Measurements from ENCODE around the gene ROR2.

DNA sequence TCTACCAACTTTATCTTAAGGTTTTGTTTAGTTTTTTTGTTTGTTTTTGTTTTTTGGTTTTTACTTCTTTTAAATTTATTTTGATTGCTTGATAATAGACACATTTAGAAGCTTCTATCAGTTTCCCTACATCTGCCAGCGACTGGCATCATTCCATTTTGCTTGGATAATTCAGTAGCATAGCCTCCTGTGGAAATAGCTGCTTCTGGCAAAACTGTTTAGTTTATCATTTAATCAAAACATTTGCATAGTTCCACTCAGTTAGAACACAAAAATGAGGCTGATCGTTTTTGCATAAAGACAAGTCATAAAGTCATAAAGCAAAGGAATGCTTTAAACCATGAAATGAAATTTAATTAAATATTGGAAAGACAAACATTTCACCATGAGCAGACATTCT is 392.7 kb downstream of the ROR2 start:
- TF ChIP-seq RAD21 (IDR thresholded peaks at IDR 0.05; ENCODE audit: low read depth): no peak
- TF ChIP-seq CEBPB (IDR thresholded peaks at IDR 0.05): no peak
- no peak for TF ChIP-seq TCF12 (IDR thresholded peaks at IDR 0.05; ENCODE audit: low read depth)
- TF ChIP-seq, protein P1, sequence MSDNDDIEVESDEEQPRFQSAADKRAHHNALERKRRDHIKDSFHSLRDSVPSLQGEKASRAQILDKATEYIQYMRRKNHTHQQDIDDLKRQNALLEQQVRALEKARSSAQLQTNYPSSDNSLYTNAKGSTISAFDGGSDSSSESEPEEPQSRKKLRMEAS (IDR thresholded peaks at IDR 0.05): no peak
- TF ChIP-seq FOXM1 (IDR thresholded peaks at IDR 0.05; ENCODE audit: borderline replicate concordance, low read depth): no peak
- TF ChIP-seq, protein P2, sequence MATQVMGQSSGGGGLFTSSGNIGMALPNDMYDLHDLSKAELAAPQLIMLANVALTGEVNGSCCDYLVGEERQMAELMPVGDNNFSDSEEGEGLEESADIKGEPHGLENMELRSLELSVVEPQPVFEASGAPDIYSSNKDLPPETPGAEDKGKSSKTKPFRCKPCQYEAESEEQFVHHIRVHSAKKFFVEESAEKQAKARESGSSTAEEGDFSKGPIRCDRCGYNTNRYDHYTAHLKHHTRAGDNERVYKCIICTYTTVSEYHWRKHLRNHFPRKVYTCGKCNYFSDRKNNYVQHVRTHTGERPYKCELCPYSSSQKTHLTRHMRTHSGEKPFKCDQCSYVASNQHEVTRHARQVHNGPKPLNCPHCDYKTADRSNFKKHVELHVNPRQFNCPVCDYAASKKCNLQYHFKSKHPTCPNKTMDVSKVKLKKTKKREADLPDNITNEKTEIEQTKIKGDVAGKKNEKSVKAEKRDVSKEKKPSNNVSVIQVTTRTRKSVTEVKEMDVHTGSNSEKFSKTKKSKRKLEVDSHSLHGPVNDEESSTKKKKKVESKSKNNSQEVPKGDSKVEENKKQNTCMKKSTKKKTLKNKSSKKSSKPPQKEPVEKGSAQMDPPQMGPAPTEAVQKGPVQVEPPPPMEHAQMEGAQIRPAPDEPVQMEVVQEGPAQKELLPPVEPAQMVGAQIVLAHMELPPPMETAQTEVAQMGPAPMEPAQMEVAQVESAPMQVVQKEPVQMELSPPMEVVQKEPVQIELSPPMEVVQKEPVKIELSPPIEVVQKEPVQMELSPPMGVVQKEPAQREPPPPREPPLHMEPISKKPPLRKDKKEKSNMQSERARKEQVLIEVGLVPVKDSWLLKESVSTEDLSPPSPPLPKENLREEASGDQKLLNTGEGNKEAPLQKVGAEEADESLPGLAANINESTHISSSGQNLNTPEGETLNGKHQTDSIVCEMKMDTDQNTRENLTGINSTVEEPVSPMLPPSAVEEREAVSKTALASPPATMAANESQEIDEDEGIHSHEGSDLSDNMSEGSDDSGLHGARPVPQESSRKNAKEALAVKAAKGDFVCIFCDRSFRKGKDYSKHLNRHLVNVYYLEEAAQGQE (IDR thresholded peaks at IDR 0.05; ENCODE audit: low read depth): no peak
- no peak for TF ChIP-seq CREB1 (IDR thresholded peaks at IDR 0.05; ENCODE audit: low read depth)
- no peak for TF ChIP-seq YY1 (IDR thresholded peaks at IDR 0.05; ENCODE audit: low read depth)
- TF ChIP-seq EP300 (IDR thresholded peaks at IDR 0.05; ENCODE audit: borderline replicate concordance): no peak
- TF ChIP-seq TAF1 (IDR thresholded peaks at IDR 0.05; ENCODE audit: low read depth): no peak
- TF ChIP-seq EGR1 (IDR thresholded peaks at IDR 0.05): no peak

All from Ishikawa (cell line).